Cerebellar cortex (tissue), 1 donor: ENCODE measurements around the gene DUSP15.
A peak's percentile ranks its signal among the peaks of the same experiment; 100 is the strongest.
"Not testable (repeated sequence)": the region's sequence is repeated elsewhere in the genome, so short reads cannot be mapped to it uniquely, and the experiment has no call there.

Source experiments
- DNase-seq: peaks from one replicate; pipeline ENCODE4 v3.0.0-alpha.2; 2015; ENCODE audit warnings: low spot score

The DUSP15 gene

GRCh38 chr20:31822421-31823330, 47.7 kb downstream of the DUSP15 start:
- peak; percentile 79 for DNase-seq

DNA sequence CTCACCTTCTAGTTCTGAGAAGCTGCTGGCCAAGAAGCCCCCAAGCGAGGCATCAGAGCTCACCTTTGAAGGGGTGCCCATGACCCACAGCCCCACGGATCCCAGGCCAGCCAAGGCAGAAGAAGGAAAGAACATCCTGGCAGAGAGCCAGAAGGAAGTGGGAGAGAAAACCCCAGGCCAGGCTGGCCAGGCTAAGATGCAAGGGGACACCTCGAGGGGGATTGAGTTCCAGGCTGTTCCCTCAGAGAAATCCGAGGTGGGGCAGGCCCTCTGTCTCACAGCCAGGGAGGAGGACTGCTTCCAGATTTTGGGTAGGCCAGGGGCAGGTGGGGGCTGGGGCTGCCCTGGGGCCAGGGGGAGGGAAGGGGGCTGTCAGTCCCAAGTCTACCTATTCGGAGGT, 48.9 kb downstream of the DUSP15 start:
- DNase-seq, result no peak

DNA sequence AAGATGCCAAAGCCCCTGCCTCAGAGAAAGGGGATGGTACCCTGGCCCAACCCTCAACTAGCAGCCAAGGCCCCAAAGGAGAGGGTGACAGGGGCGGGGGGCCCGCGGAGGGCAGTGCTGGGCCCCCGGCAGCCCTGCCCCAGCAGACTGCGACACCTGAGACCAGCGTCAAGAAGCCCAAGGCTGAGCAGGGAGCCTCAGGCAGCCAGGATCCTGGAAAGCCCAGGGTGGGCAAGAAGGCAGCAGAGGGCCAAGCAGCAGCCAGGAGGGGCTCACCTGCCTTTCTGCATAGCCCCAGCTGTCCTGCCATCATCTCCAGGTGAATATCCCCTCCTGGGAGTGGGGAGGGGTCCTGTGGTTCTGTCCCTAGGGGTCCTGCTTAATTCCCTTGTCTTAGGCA, 50.1 kb downstream of the DUSP15 start:
- no peak for DNase-seq

GRCh38 chr20:31819083-31819784, 51.1 kb downstream of the DUSP15 start, which contains the start of gene MYLK2:
Gene MYLK2, plus strand, starts transcription at chr20:31819356. Its CDS starts 225 bp downstream, at chr20:31819581.
- no peak for DNase-seq

DNA sequence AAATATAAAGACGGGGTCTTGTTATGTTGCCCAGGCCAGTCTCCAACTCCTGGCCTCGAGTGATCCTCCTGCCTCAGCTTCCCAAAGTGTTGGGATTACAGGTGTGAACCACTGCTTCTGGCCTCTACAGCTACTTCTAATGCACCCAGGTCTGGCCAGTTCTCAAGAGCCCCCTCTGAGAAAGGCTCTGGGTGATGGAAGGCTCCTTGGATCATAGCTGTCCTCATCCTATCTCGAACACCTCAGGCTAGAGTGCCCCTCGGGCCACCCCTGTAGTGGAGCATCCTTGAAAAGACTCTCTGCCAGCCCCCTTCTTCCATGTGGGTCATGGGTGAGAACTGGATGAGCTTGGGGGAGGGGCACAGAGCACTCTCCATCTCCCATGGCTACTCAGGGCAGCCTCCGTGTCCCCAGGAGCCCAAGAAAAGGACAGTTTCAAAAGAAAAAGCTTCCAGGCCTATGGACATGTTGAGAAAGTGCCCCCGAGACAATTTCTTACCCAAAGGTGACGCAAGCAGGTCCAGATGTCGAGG, 51.9 kb downstream of the DUSP15 start:
- DNase-seq, result no peak

- DNase-seq, result no peak
Measured at GRCh38 chr20:31817461-31817860, 52.9 kb downstream of the DUSP15 start.

GRCh38 chr20:31816221-31816620, 54.1 kb downstream of the DUSP15 start:
- peak; percentile 66 for DNase-seq

DNA sequence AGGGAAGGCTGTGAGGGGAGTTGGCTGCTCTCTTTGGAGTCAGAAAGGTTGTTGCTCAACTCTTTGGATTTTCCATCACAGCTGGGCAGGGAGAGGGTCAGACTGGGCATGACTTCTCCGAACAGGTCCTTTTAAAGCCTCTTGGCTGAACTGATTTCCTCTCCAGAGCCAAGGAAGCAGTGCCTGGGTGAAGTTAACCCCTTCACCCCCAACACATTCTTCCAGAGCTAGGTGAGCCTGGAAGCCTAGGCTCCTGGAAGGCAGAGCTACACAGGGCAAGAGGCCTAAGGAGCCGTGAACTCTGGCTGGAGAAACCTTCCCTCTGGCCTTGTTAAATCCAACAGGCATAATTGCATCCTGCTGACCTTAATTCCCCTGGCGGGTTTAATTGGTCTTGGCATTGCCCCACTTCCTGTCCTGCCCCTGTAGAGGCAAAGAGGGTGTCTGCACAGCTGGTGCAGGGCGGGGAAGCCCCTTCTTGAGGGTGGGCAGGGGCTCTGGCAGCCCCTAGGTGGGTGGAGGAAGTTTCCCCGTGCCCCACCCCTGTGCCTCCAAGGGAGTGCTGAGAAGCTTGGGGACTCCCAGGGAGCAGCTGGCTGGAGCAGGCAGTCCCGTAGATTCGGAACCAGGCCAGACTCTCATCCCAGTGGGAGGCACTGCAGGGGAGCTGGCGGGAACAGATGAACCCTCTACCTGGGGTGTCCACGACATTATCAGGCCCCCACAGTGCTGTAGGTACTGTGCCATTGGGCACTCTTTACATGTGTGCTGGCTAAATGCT, 54.7 kb downstream of the DUSP15 start:
- DNase-seq, result peak; percentile 50

- not testable (repeated sequence) for DNase-seq
Measured at GRCh38 chr20:31814142-31814541, 56.2 kb downstream of the DUSP15 start.

DNA sequence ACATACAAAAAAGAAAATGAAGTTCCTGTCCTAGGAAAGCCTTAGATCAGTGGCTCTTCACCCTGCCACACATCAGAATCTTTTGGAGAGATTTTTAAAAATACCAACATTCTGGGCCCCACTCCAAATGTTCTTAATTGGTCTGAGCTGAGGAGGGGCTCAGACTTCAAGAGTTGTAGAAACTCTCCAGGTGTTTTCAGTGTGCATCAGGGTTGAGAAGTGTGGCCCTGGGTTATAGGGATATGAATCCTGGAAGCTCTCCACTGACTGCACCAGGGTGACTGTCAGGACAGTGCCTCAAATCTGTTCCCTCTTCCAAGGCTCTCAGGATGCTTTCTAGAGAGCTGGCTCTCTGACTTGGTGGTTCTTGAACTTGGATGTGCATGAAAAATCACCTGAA, 56.7 kb downstream of the DUSP15 start:
- no peak for DNase-seq

- no peak for DNase-seq
Measured at GRCh38 chr20:31811796-31812728, 58.3 kb downstream of the DUSP15 start.

- DNase-seq, result no peak
Measured at GRCh38 chr20:31811198-31811597, 59.1 kb downstream of the DUSP15 start.
